Glomerular endothelial cell (primary cell): ENCODE measurements around the gene NUP43. TPM values are rescaled to one million over a fixed set of nuclear protein-coding genes. Genes with fewer than 3 reads are reported as not detected.
A peak's percentile ranks its signal among the peaks of the same experiment; 100 is the strongest.
"Not testable (repeated sequence)": the region's sequence is repeated elsewhere in the genome, so short reads cannot be mapped to it uniquely, and the experiment has no call there.

ENCODE experiments used
- DNase-seq: peaks from one replicate; pipeline ENCODE4 v3.0.0-alpha.2; 2011; ENCODE audit warnings: low read depth, low spot score; ENCODE audit errors: extremely low read depth
- total RNA-seq: library from RNA; depleted of rRNA; stranded (reverse); fragments of >200 nt; gene quantifications from 2 replicates; pipeline ENCODE4 v1.2.3, GENCODE V29; 2015

Gene NUP43
- 13.9 and 22.4 TPM in 2 replicates for total RNA-seq

DNA sequence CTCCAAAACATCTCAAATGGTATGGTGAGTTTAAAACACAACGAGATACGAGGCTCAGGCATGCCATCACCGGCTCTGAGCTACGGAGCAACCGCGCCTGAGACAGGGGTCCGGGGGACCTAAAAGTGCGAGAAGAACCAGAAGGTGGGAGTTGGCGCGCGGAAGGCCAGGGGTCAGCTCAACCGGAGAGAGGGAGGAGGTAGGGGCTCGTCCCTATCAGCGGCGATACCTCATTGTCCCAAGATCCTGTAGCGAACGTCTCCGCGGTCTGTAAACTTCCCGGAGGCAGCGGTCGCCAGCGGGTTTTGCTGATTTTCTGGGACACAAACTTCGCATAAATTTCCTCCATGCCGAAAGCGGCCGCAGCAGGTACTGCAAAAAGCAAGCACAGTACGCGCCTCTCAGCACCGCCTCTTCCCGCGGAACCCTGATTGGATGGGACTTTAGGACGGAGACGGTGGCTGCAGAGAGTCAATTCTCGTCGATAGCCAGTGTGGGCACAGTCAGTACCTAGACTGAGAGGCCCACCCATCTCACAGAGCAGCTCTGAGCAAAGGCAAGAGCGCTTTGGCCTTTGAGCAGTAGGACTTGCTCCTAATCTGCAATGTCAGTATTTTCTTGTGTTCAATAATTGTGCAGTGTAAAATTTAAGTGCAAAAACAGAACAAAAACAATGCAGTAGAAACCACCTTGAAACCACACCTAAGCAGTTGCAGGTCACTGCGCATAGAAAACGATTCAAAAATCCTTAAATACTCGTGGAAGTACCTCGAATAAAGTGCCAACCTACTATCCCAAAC is at the start of gene NUP43:
Gene NUP43 (minus strand): TSS at position 383 of the 800 bp plus-strand sequence. CDS start 34 bp downstream, at position 349.
- peak; percentile 87 for DNase-seq

DNA sequence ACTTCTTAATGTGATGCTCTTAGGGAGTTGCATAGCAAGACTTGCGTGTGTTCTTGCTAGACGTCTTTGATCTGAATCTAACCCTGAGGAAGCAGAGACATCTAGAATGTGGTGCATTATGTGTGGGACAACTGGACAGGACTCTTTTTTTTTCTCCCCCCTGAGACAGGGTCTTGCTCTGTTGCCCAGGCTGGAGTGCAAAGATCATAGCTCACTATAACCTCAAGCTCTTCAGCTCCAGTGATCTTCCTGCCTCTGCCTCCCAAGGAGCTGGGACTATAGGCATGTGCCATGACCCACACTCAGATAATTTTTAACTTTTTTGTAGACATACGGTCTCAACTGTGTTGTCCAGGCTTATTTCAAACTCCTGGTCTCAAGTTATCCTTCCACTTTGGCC is 37.2 kb upstream of the NUP43 start:
- DNase-seq = no peak

DNA sequence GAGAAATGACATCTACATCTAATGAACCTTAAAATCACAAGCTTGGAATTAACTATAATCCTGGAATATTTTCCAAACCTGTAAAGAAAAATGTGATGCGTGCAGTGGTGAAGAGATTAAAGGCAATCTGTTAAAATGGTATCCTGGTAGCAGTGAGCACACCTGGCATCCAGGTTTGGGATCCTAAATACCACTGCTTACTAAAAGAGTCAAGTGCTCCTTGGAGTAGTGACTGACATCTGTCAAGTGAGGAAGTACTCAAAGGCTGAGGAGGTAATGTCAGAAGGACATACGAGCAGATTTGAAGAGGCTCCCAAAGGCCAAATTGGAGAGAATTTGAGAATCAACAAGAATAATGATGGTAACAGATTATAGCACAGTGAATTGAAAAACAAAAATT is 36.0 kb upstream of the NUP43 start:
- no peak for DNase-seq

DNA sequence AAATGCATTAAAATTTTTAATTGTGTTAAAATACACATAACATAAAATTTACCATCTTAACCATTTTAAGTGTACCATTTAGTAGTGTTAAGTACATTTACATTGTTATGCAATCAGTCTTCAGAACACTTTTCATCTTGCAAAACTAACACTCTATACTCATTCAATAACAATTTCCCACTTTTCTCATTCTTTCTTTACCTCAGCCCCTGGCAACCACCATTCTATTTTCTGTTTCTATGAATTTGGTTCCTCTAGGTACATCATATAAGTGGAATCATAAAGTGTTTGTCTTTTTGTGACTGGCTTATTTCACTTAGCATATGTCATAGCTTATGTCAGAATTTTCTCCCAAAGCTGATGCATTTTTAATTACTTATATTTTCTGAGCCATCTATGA is 35.4 kb upstream of the NUP43 start:
- no peak for DNase-seq

DNA sequence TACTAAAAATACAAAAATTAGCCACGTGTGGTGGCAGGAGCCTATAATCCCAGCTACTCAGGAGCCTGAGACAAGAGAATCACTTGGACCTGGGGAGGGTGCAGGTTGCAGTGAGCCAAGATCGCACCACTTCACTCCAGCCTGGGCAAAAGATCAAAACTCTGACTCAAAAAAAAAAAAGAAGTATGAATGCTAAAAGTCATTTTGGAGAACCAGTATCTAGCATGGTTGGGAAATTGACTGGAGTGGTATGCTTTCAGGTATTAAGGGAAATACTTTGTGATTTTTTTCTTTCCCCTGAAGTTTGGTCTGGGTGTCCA is 33.3 kb upstream of the NUP43 start:
- DNase-seq = no peak

GRCh38 chr6:149777624-149778023 is 31.3 kb upstream of the NUP43 start:
- DNase-seq = no peak

- no peak for DNase-seq
These were observed 25.6 kb upstream of the NUP43 start for GRCh38 chr6:149771925-149772324.

- DNase-seq = no peak
These were observed 24.9 kb upstream of the NUP43 start for GRCh38 chr6:149771185-149771584.

- DNase-seq = no peak
These were observed 23.3 kb upstream of the NUP43 start for GRCh38 chr6:149769676-149770075.

GRCh38 chr6:149766156-149766769 is 19.9 kb upstream of the NUP43 start:
- no peak for DNase-seq

DNA sequence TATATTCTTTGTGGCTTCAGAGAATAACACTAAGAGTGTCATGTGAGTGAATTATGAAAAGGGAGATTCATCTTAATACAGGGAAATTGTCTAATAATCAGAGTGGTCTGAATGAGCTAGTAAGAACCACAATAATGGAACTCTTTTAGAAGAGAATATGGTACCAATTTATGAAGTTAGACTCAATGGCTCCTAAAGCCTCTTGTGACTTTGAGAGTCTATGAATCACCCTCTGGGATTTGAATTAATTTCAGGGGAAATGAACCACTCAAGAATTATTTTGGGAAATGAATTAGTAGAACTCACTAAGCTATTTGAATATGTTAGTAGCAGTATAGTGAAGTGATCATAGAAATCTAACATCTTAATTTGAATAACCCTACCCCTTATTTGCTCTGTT is 17.5 kb upstream of the NUP43 start:
- DNase-seq = no peak

DNA sequence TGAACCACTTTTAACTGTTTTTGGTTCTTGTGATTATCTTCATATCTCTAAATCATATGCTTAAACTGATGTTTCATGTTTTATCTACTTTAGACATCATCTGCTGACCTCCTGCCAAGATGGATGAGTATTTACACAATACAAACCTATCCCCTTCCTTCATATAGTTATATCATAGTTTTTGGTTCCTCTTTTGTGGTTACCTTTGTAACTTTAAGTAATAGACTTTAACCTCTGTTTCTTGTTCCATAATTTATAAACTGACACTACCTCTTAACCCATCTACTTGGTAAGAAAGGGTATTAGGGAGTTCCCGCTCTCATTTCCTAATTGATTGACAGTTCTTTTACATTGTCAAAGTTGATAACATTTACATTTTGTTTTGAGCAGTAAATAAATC is 15.1 kb upstream of the NUP43 start:
- DNase-seq = no peak

GRCh38 chr6:149756261-149756636 is 9.9 kb upstream of the NUP43 start:
- no peak for DNase-seq

GRCh38 chr6:149755300-149756260 is 9.3 kb upstream of the NUP43 start:
- no peak for DNase-seq

- no peak for DNase-seq
These were observed 8.2 kb upstream of the NUP43 start for GRCh38 chr6:149754548-149754947.

DNA sequence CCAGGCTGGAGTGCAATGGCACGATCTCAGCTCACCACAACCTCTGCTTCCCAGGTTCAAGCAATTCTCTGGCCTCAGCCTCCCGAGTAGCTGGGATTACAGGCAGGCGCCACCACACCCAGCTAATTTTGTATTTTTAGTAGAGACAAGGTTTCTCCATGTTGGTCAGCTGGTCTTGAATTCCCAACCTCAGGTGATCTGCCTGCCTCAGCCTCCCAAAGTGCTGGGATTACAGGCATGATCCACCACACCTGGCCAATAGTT is 7.0 kb upstream of the NUP43 start:
- DNase-seq = not testable (repeated sequence)

DNA sequence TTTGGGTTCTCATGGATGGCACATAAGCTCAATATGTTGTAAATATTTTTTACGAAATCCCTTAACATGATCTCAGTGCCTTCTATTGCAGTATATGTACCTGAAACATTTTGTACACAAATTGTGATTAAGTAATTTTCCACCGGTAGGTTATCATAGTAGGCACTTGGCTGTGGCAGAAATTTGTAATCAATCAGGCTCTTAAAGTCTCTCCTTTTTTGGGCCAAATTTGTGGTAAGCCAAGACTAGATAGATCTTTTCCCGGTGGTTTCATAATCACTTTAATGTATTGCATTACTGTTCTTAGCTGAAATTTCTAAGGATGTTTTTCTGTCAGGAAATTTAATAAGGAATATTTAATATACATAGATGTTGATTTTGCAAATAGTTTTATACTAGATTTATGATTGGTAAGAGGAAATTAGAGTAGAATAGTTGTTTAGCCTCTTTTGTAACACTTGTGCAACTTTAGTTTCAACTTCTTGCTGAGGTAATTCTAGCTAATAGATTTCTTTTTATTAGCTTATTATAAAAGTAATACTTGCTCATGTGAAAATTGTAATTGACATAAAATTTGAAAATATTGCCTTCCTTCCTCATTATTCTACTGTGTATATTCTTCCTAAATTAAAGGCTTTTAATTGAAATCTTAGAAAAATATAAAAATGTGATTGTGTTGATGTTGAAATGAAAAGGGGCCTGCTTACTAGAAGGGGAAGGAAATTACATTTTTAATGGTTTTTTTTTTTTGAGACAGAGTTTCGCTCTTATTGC is 6.5 kb upstream of the NUP43 start:
- DNase-seq = no peak

DNA sequence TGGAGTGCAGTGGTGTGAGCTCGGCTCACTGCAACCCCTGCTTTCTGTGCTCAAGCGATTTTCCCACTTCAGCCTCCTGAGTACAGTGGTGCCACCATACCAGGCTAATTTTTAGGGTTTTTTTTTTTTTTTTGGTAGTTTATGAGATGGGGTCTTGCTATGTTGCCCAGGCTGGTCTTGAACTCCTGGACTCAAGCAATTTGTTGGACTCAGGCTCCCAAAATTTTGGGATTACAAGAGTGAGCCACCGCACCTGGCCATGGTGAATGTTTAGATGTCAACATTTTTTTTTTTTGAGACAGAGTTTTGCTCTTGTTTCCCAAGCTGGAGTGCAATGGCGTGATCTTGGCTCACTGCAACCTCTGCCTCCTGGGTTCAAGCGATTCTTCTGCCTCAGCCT is 5.6 kb upstream of the NUP43 start:
- DNase-seq = not testable (repeated sequence)

GRCh38 chr6:149751239-149751638 is 4.9 kb upstream of the NUP43 start:
- no peak for DNase-seq

DNA sequence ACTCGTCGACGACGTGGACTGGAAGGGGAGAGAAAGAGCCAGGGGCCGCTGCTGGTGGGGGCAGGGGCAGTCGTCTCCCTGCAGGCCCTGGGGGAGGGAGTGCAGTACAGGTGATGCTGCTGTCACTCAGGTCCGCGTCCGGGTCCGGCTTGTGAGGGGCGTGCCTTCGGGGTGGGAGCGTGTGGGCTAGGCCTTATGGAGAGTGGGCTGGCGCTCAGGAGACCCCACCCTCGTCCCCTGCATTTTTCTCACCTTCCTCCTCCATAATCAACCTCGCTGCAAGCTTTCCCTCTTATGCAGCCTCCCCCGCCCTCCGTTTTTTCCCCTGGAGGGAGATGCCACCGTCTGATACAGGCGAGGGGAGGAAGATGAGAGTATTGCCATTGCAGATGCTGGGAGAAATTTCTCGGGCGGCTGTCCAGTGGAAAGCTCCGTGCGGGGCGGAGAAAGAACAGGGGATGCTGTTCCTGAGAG is 3.8 kb upstream of the NUP43 start:
- no peak for DNase-seq

GRCh38 chr6:149749594-149750135 is 3.3 kb upstream of the NUP43 start, which contains the start of gene PCMT1:
PCMT1 (plus strand) TSS chr6:149749741; CDS start chr6:149749902, 161 bp downstream.
- DNase-seq = no peak
